IMR-90 (cell line): Measurements from ENCODE around the gene CDKL1. TPM values are rescaled to one million over a fixed set of nuclear protein-coding genes. Genes with fewer than 3 reads are reported as not detected.

Experiments used
- ATAC-seq: fragments of 200-7000 bp; cut with Tn5 transposase; 2 replicates; pipeline ENCODE4 v1.9.1; 2020; ENCODE audit warnings: low read depth, mild to moderate bottlenecking, moderate library complexity
- BruUV-seq: library from RNA; stranded (reverse); fragments of 400-500 nt; replicated peaks from 2 replicates; lab custom pipeline; 2021; lab: Mats Ljungman, UMichigan
- CTCF ChIA-PET: fragments of 300-600 bp; formaldehyde crosslinking; extraction: SDS; loops from one replicate; lab custom pipeline; 2021; ENCODE audit warnings: antibody characterized with exemption; lab: Yijun Ruan, JAX
- POLR2A ChIA-PET: fragments of 300-600 bp; sonication (Branson Sonifier 250); formaldehyde crosslinking; loops from one replicate; lab custom pipeline; 2022; ENCODE audit warnings: antibody characterized with exemption; ENCODE audit not compliant: unreplicated experiment; lab: Charles Lee
- DNase-seq: peaks from one replicate; pipeline ENCODE4 v3.0.0; 2013
- H2AFZ ChIP-seq: replicated peaks from 2 replicates; pipeline ENCODE3; 2013; ENCODE audit warnings: low read length, mild to moderate bottlenecking; ENCODE audit not compliant: poor library complexity
- H2AK5ac ChIP-seq: 2 replicates; pipeline ENCODE4 v1.6.1; 2013; ENCODE audit warnings: low read depth, low read length, inconsistent platforms
- H2AK9ac ChIP-seq: replicated peaks from 2 replicates; pipeline ENCODE3; 2013; ENCODE audit warnings: mild to moderate bottlenecking, low read depth, low read length, moderate library complexity; ENCODE audit not compliant: poor library complexity
- H2BK120ac ChIP-seq: 2 replicates; pipeline ENCODE4 v1.6.1; 2013; ENCODE audit warnings: low read depth, low read length, inconsistent platforms
- H2BK15ac ChIP-seq: 3 replicates; pipeline ENCODE4 v1.6.1; 2013; ENCODE audit warnings: low read depth, low read length, inconsistent platforms
- H2BK20ac ChIP-seq: 2 replicates; pipeline ENCODE4 v1.6.1; 2013; ENCODE audit warnings: low read depth, mild to moderate bottlenecking, inconsistent platforms, low read length, moderate library complexity
- H2BK5ac ChIP-seq: 2 replicates; pipeline ENCODE4 v1.6.1; 2013; ENCODE audit warnings: mild to moderate bottlenecking, low read depth, low read length, inconsistent platforms; ENCODE audit not compliant: poor library complexity, severe bottlenecking
- H3K14ac ChIP-seq: replicated peaks from 2 replicates; pipeline ENCODE4 v1.6.1; 2013; ENCODE audit warnings: low read depth, low read length, inconsistent platforms
- H3K18ac ChIP-seq: 2 replicates; pipeline ENCODE4 v1.6.1; 2013; ENCODE audit warnings: low read depth, low read length, control low read depth
- H3K23ac ChIP-seq: 2 replicates; pipeline ENCODE4 v1.6.1; 2013; ENCODE audit warnings: low read depth, low read length, inconsistent platforms
- H3K27ac ChIP-seq: 2 replicates; pipeline ENCODE4 v1.5.1; 2013; ENCODE audit warnings: mild to moderate bottlenecking, control low read depth, low read length; ENCODE audit not compliant: insufficient read depth
- H3K27me3 ChIP-seq: 2 replicates; pipeline ENCODE4 v1.6.1; 2013; ENCODE audit warnings: low read length; ENCODE audit not compliant: control insufficient read depth, insufficient read depth
- H3K36me3 ChIP-seq: 2 replicates; pipeline ENCODE4 v1.6.1; 2013; ENCODE audit warnings: low read length, mixed read lengths; ENCODE audit not compliant: control insufficient read depth, insufficient read depth
- H3K4ac ChIP-seq: 2 replicates; pipeline ENCODE4 v1.6.1; 2013; ENCODE audit warnings: low read depth, low read length, inconsistent platforms
- H3K4me1 ChIP-seq: 2 replicates; pipeline ENCODE4 v1.6.1; 2013; ENCODE audit warnings: low read length, mixed read lengths; ENCODE audit not compliant: control insufficient read depth, insufficient read depth
- H3K4me2 ChIP-seq: 2 replicates; pipeline ENCODE4 v1.6.1; 2013; ENCODE audit warnings: low read depth, mild to moderate bottlenecking, control low read depth, low read length, moderate library complexity
- H3K4me3 ChIP-seq: 2 replicates; pipeline ENCODE4 v1.5.1; 2013; ENCODE audit warnings: low read depth, mild to moderate bottlenecking, control low read depth, low read length, moderate library complexity; ENCODE audit not compliant: insufficient read depth
- H3K56ac ChIP-seq: 2 replicates; pipeline ENCODE4 v1.6.1; 2013; ENCODE audit warnings: low read length, inconsistent platforms; ENCODE audit not compliant: insufficient read depth; ENCODE audit errors: extremely low read depth
- H3K79me1 ChIP-seq, 2 experiments: 2 replicates each; pipeline ENCODE4 v1.6.1; 2013; ENCODE audit warnings: low read length in 2 of 2, inconsistent platforms in 1 of 2, low read depth in 1 of 2
- H3K9ac ChIP-seq: 2 replicates; pipeline ENCODE4 v1.6.1; 2013; ENCODE audit warnings: low read depth, low read length, control low read depth
- H3K9me1 ChIP-seq: 2 replicates; pipeline ENCODE4 v1.6.1; 2013; ENCODE audit warnings: low read length, inconsistent platforms; ENCODE audit not compliant: insufficient read depth
- H3K9me3 ChIP-seq: 2 replicates; pipeline ENCODE4 v1.6.1; 2013; ENCODE audit warnings: low read length; ENCODE audit not compliant: control insufficient read depth, insufficient read depth
- H4K20me1 ChIP-seq: 2 replicates; pipeline ENCODE4 v1.6.1; 2013; ENCODE audit warnings: low read length, inconsistent platforms; ENCODE audit not compliant: insufficient read depth
- H4K5ac ChIP-seq: 2 replicates; pipeline ENCODE4 v1.6.1; 2013; ENCODE audit warnings: mild to moderate bottlenecking, low read depth, low read length, control low read depth
- H4K8ac ChIP-seq, 2 experiments: 2 replicates each; pipeline ENCODE4 v1.6.1; 2013; ENCODE audit warnings: low read depth in 2 of 2, low read length in 2 of 2, control low read depth in 1 of 2, inconsistent platforms in 1 of 2
- H4K91ac ChIP-seq: 2 replicates; pipeline ENCODE4 v1.6.1; 2013; ENCODE audit warnings: low read depth, low read length, inconsistent platforms; ENCODE audit not compliant: insufficient read depth
- BHLHE40 ChIP-seq: fragments of 150-350 bp; IDR thresholded peaks from 2 replicates; pipeline ENCODE4 v1.6.1; 2016; ENCODE audit warnings: mild to moderate bottlenecking, low read depth, low read length
- RAD21 ChIP-seq: IDR thresholded peaks from 2 replicates; pipeline ENCODE4 v1.6.1; 2012; ENCODE audit warnings: low read length, improper control_type of control experiment
- WGBS, 2 experiments: methylation state at CpG; one replicate each; pipeline versions ENCODE4 v1.1.5 to v1.1.7; 2013; ENCODE audit warnings: missing lambda C conversion rate in 2 of 2; ENCODE audit not compliant: insufficient read length in 1 of 2; ENCODE audit errors: extremely low coverage in 2 of 2; 5-methylcytosine and 5-hydroxymethylcytosine counted together
- dilution Hi-C: fragments of 300-500 bp; cut with HindIII; formaldehyde crosslinking; loops from one replicate; pipeline ENCODE4 v1.14.3; 2018; ENCODE audit warnings: low sequenced_read_pairs; ENCODE audit not compliant: unreplicated experiment
- in situ Hi-C: fragments of 300-500 bp; cut with MboI; formaldehyde crosslinking; loops from 3 replicates; pipeline ENCODE4 v1.14.3; 2019; ENCODE audit warnings: low sequenced_read_pairs, inconsistent platforms, mixed read lengths
- intact Hi-C: fragments of 100-400 bp; cut with micrococcal nuclease; formaldehyde crosslinking; loops from 2 replicates; pipeline ENCODE4 v1.10.0; 2022
- polyA plus RNA-seq, 3 experiments: library from polyadenylated mRNA; depleted of rRNA; stranded (reverse); fragments of >200 nt; gene quantifications; 2 replicates each; pipeline ENCODE4 v1.2.3, GENCODE V29; 2012; ENCODE audit warnings: low replicate concordance in 1 of 3
- total RNA-seq: library from RNA; depleted of rRNA; stranded (reverse); fragments of >200 nt; gene quantifications from 2 replicates; pipeline ENCODE4 v1.2.3, GENCODE V29; 2012

CDKL1 gene
- total and polyA plus RNA-seq, 2 of the 4 experiments (the other 2 are of a cell fraction) = 1.9 to 3.8 TPM

- POLR2A ChIA-PET = interaction anchor here (0.6 to 0.7 kb wide), 3 partner anchors 17 to 40 kb away, joined by 3 to 5 read pairs (median 3); no protein-coding TSS in a partner anchor
- Histone ChIP-seq H3K23ac (no peak overlapping the region; the same call in 1 of the 2 replicates), H3K4ac (peak overlapping the region; percentile 16; the same call in 1 of the 2 replicates), H4K5ac (no peak overlapping the region), H3K79me1 (no peaks in the 10 kb centered on the region; a peak in 1 of 4 replicates), H2BK20ac (peak overlapping the region; percentile 49; the same call in 1 of the 2 replicates), H4K91ac (peak overlapping the region; percentile 26; the same call in 1 of the 2 replicates), H3K27ac (peak overlapping the region; percentile 15; the same call in 1 of the 2 replicates), H3K27me3 (no peaks in the 10 kb centered on the region), H3K9me3 (no peaks in the 10 kb centered on the region), H2BK15ac (no peak overlapping the region), H4K8ac (no peak overlapping the region; a peak in 1 of 4 replicates), H3K36me3 (no peaks in the 10 kb centered on the region), H3K18ac (no peak overlapping the region), H2BK120ac (peak overlapping the region; percentile 57), H3K56ac (no peak overlapping the region), H4K20me1 (no peaks in the 10 kb centered on the region), H3K14ac (no peak overlapping the region; the same call in 1 of the 2 replicates), H2AK9ac (no peak overlapping the region), H3K4me1 (peaks cover 6% of the 10 kb centered on the region), H2BK5ac (peak overlapping the region; percentile 56), H3K9me1 (no peaks in the 10 kb centered on the region; the same call in 1 of the 2 replicates), H3K4me2 (peak overlapping the region; percentile 15; the same call in 1 of the 2 replicates), H2AK5ac (no peak overlapping the region), H2AFZ (no peak overlapping the region), H3K4me3 (no peak overlapping the region), H3K9ac (peak overlapping the region; percentile 11; the same call in 1 of the 2 replicates)
- peak; percentile 48 for ATAC-seq
- CTCF ChIA-PET = no interaction called here
- in situ Hi-C loops = no loop called here
- no TSS peak for BruUV-seq
- dilution Hi-C loops = no loop called here
- TF ChIP-seq BHLHE40 = no peak
- no peak for TF ChIP-seq RAD21
- DNase-seq = peak; percentile 20
- intact Hi-C loops = no loop called here
- no CpG with 5 or more reads among the region's 4 CpGs for WGBS, 2 experiments
These were observed 43.6 kb downstream of the CDKL1 start for GRCh38 chr14:50353126-50353525.
